GM18858 (cell line): ENCODE measurements around the gene SLC13A5.
"Not testable (repeated sequence)": the region's sequence is repeated elsewhere in the genome, so short reads cannot be mapped to it uniquely, and the experiment has no call there.

Experiments used
- ATAC-seq: cut with Tn5 transposase; IDR thresholded peaks from one replicate; pipeline ENCODE4 v1.9.1; 2021; ENCODE audit not compliant: unreplicated experiment

Gene SLC13A5

DNA sequence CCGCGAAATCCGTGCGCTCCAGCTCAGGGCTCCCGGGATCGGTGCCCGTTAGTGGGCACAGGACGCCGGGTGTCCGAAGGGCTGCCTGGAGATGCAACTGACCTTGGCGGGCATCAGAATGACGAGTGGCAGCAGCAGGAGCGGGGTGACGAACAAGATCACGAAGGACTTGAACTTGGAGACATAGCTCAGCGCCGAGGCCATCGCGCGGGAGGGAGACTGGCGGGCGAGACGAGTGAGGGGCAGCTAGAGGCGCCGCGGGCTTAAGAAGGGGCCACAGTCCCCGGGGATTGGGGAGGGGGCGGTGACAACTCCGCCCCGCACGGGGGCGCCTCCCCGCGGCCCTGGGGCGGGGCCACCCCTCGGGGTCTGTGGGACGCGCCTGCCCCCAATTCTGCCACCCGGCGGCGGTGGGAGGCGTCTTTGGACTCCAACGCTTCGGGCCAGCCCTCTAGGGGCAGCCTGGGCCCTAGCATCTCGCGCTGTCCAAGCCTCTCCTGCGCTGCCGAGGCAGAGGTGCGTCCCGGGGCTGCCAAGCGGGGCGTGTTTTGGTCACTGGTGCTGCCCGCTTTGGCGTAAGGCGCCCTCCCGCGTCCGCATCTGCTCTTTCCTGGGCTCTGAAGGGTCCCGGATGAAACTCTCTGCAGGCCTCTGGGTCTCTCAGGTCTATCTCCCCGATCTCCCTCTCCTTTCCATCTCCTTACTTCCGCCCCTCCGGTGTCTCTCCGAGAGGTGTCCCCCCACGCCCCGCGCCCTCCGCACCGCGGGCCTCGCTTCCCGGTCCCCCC is at the start of gene SLC13A5:
Gene SLC13A5, minus strand, starts transcription at position 240 of the 788 bp plus-strand sequence. Its CDS starts 36 bp downstream, at position 204.
- ATAC-seq, result no peak

GRCh38 chr17:6761779-6762178 is 48.6 kb upstream of the SLC13A5 start:
- no peak for ATAC-seq

- no peak for ATAC-seq
These were observed 44.6 kb upstream of the SLC13A5 start for GRCh38 chr17:6757747-6758146.

DNA sequence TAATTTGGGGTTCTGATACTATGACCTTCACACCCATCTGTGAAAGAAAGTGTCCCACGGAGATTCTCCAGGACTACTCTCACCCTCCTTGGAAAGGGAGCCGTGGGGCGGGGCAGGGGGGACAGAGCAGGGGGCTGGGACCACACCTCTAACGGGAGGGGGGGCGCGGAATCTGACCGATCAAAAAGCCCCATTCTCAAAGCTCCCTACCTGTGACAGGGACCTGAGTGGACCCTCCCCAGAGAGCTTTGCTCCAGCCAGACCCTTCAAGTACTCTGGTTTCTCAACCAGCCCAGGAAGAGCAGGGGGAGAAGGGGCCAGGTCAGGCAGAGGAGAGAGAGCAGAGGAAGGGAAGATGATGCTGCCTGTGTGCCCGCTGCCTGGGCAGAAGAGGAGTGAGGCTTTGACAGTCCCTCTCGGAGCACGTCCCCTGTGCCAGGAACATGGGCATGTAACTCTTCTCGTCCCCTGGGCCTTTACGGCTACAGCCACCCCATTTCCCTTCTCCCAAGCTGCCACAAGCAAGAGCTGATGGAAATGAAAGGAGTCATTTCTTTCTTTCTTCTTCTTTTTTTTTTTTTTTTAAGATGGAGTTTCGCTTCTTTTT is 43.4 kb upstream of the SLC13A5 start:
- no peak for ATAC-seq

DNA sequence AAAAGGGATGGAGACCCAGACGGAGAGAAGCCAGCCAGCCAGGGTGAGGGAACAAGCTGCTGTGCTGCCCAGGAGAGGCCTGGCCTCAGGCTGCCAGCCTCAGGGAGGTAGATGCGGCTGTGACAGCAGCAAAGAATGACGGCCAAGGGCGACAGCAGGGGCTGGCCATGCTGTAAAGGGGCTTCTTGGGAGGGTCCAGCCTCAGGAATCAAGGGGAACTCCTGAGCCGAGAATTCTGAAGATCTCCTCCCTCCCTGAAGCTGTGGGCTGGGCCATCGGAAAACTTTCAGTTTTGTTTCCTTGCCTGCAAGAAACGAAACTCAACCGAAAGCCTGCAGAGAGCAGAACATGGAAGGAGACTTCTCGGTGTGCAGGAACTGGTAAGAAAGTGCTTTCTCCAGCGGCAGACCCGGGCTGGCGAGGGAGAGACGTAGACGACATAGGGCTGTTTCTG is 42.6 kb upstream of the SLC13A5 start, which contains the start of gene XAF1:
Gene XAF1, plus strand, starts transcription at position 316 of the 454 bp plus-strand sequence. Its CDS starts 33 bp downstream, at position 349.
- no peak for ATAC-seq

DNA sequence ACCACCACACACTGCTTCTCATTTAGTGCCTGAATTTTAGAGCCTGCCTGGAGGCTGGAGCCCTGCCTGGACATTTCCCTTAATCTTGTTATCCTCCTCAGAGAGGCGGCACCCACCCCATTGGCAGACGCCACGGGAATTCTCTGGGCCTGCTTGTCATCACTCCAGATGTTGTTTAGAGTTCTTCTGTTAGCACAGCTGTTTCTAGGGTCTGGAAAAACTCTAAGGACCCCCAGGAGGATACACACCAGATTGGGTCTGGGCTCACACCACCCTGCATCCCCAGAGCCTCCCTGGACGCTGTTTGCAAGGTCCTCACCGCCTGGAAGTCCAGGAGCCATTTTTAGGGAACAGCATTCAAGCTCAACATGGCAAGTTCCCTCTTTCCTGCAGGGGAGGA is 42.1 kb upstream of the SLC13A5 start:
- no peak for ATAC-seq

GRCh38 chr17:6753546-6753945 is 40.4 kb upstream of the SLC13A5 start:
- ATAC-seq, result no peak

DNA sequence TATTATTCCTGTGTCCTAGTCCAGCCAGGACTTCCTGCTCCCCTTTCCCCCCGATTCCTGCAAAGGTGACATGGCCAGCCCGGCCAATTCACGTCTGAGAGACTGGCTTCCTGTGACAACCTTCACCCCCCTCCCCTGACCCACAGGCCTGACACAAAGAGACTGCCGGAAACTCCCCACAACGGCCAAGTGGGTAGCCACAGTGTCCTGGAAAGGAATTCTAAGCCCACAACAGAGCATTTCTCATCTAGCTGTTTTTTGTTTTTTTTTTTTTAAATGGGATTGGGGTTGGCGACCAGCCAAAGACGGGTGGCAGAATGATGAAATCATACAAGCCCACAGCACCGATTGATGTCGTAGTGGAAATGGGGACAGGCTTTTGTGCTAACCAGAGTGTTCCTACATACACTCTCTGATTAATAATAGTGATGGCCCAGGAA is 39.9 kb upstream of the SLC13A5 start:
- ATAC-seq, result no peak

DNA sequence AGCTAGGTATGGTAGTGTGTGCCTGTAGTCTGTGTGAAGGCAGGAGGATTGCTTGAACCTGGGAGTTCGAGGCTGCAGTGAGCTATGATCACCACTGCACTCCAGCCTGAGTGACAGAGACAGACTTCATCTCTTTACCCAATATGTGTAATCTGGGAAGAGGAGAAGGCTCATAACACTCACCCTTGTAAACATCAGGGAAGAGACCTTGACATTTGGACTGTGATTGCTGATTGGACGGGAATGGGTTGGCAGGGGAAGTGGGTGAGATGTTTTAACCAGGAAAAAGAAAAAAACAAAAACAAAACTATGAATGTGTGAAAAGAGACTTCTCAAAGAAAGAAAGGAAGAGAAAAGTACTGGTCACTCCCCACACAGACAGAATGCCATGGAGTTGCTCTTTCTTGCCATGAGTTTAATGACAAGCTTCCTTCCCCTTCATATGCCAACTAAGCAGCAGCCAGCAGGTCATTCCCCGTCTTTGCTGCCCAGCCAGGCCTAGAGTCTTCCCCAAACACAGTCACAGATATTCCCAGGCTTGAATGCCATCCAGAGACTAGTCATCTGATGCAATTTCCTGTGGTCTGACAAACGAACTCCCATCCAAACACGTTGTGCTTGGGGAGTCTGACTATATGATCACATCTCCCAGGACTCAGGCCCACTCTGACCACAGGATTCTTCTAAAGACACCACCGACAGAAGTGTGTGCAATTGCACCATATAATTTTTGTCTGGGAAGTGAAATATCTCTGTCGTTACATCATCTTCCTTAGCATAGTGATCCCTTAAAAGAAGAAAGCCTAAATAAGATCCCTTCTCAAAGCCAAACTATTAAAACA is 39.1 kb upstream of the SLC13A5 start:
- ATAC-seq, result no peak

DNA sequence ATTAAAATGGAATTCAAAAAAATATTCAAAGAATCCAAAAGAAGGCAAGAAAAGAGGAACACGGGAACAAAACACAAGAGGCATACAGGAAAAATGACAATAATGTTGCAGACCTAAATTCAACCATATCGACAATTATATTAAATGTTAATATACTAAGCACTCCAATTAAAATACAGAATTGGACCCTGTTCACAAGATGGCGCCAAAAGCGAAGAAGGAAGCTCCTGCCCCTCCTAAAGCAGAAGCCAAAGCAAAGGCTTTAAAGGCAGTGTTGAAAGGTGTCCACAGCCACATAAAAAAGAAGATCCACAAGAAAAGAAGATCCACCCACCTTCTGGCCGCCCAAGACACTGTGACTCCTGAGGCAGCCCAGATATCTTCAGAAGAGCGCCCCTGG is 36.4 kb upstream of the SLC13A5 start:
- ATAC-seq, result no peak

- no peak for ATAC-seq
These were observed 35.4 kb upstream of the SLC13A5 start for GRCh38 chr17:6748617-6749016.

DNA sequence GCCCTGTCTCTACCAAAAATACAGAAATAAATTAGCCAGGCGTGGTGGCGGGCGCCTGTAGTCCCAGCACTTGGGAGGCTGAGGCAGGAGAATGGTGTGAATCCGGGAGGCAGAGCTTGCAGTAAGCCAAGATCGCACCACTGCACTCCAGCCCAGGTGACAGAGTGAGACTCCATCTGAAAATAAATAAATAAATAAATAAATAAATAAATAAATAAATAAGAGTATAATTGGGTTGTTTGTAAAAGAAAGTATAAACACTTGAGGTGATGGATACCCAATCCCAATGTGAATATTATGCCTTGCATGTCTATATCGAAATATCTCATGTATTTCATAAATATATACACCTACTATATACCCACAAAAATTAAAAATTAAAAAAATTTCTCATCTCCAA is 33.5 kb upstream of the SLC13A5 start:
- not testable (repeated sequence) for ATAC-seq

DNA sequence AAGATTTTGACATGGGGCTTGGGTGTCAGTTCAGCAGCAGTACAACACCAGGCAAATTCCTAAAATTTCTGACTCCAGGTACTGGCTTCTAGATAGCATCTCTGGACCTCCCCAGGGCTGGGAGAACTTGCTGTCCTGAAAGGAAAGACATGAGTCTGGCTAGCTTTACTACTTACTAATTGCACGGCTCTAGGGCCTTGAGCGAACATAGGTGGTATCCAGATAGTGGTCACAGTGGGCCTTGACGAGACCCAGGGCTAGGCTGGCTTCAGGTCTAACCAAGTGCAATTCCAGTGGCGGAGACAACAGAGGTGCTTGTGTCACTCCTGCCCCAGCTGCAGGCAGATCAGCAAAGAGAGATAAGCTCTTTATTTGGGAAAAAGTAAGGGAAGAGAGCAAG is 16.4 kb upstream of the SLC13A5 start:
- no peak for ATAC-seq

DNA sequence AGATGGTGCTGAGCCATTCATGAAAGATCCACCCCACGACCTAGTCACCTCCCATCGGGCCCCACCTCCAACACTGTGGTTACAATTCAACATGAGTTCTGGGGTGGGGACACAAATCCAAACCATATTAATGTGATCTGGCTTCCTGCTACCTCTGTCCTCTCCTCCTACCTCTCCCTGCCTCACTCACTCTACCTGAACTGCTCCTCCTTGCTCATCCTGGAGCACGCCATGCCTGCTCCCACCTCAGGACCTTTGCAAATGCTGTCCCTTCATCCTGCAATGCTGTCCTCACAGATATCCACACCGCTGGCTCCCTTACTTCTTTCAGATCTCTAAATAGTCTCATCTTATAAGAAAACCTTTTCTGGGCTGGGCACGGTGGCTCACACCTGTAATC is 10.8 kb upstream of the SLC13A5 start:
- no peak for ATAC-seq

DNA sequence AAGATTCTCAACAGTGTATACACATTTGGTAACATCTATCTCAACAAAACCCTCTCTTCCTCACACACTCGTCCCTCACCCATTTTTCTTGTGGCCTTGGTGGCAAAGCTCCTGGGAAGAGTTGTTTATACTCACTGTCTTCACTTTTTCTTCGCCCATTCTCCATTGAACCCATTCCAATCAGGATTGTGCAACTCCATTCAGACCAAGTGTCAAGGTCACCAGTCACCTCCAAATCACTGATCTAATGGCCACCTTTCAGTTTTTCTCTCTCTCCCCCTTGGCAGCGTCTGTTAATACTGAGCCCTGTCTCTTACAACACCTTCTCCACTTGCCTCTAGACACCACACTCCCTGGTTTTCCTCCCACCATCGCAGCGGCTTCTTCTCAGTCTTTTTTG is 8.6 kb upstream of the SLC13A5 start:
- no peak for ATAC-seq

GRCh38 chr17:6716736-6717135 is 3.6 kb upstream of the SLC13A5 start:
- ATAC-seq, result no peak

DNA sequence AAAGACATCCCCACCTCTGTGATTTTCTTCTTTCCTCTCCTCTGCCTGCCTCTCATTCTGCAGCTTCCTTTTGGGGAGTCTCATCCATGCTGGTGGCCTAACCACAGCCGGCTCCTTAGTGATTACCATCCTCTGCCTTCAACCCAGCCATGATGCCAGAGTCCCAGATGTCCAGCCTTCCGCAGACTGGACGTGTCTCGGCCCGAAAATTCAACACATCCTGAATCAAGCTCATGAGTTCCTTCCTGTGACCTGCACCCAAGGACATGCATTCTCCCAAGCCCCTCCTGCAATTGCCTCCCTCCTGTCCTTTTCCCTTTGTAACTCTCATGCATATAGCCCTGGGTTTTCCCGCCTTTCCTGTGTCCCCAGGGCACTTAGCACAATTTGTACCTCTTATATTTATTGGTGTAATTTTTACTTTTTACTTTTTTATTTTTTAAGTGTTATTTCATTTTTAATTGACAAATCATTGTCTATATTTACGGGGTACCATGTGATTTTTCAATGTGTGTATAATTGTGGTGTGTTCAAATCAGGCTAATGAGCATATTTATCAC is 1.2 kb upstream of the SLC13A5 start:
- no peak for ATAC-seq

- no peak for ATAC-seq
These were observed 726 bp upstream of the SLC13A5 start for GRCh38 chr17:6713918-6714271.

GRCh38 chr17:6712854-6713129 is 377 bp downstream of the SLC13A5 start:
- no peak for ATAC-seq

GRCh38 chr17:6712058-6712853 is 913 bp downstream of the SLC13A5 start:
- ATAC-seq, result no peak

GRCh38 chr17:6711681-6712057 is 1.5 kb downstream of the SLC13A5 start:
- ATAC-seq, result no peak
